Mucosa of rectum (tissue), 2 donors: ENCODE data around the gene MYL3.

Experiments used
- H3K27ac ChIP-seq, 2 donors: one replicate each; pipeline ENCODE4 v1.7.0; 2013; ENCODE audit warnings: inconsistent platforms in 2 of 2, low read depth in 2 of 2, low read length in 2 of 2
- H3K27me3 ChIP-seq, 2 donors: one replicate each; pipeline ENCODE4 v1.7.0; 2013; ENCODE audit warnings: low read length in 2 of 2; ENCODE audit not compliant: control insufficient read depth in 2 of 2, insufficient read depth in 2 of 2
- H3K36me3 ChIP-seq, 2 donors: one replicate each; pipeline ENCODE4 v1.7.0; 2013; ENCODE audit warnings: low read length in 2 of 2; ENCODE audit not compliant: control insufficient read depth in 2 of 2, insufficient read depth in 2 of 2
- H3K4me1 ChIP-seq, 2 donors: one replicate each; pipeline ENCODE4 v1.7.0; 2013; ENCODE audit warnings: low read length in 2 of 2, mild to moderate bottlenecking in 1 of 2; ENCODE audit not compliant: control insufficient read depth in 2 of 2, insufficient read depth in 2 of 2
- H3K4me3 ChIP-seq, 2 donors: one replicate each; pipeline ENCODE4 v1.7.0; 2013; ENCODE audit warnings: low read length in 2 of 2
- H3K9ac ChIP-seq, 2 donors: one replicate each; pipeline ENCODE4 v1.7.0; 2013; ENCODE audit warnings: low read length in 2 of 2, low read depth in 1 of 2, mild to moderate bottlenecking in 1 of 2
- H3K9me3 ChIP-seq, 2 donors: one replicate each; pipeline ENCODE4 v1.7.0; 2013; ENCODE audit warnings: low read length in 2 of 2; ENCODE audit not compliant: control insufficient read depth in 2 of 2
- donor health status: healthy.
- donor health status: Normal muscosa, but diverticular disease.

The MYL3 gene

DNA sequence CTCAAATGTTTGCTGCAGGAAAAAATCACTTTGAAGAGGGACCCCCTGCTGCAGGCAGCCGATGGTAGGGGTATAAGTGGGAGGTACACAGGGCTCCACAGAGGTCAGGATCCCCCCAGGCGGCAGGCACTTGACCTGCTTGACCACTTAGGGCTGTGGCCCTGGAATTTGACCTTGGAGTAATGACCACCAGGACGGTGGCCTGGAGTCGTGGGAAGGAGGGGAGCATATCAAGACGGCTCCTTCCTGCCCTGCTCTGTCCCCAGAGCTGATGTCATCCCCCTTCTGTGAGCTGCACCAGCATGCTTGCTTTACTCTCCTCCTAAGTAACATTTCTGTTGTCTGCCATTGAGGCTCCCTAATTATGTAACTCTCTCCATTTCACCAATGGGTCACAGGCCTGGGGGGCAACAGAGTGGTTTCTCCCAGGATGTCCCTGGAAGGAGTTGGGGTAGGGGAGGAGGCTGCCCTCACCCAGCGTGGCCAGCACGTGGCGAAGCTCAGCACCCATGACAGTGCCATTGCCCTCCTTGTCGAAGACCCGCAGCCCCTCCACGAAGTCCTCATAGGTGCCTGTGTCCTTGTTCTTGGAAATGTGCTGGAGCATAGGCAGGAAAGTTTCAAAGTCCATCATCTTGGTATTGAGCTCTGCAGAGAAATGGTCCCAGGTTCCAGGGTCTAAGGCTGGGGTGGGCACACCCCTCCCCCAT is 4.1 kb downstream of the MYL3 start:
- no peak overlapping the region for H3K9ac ChIP-seq
- no peaks in the 10 kb centered on the region for H3K27me3 ChIP-seq
- H3K36me3 ChIP-seq = no peaks in the 10 kb centered on the region
- no peaks in the 10 kb centered on the region for H3K9me3 ChIP-seq
- H3K27ac ChIP-seq = no peak overlapping the region
- no peak overlapping the region for H3K4me3 ChIP-seq
- H3K4me1 ChIP-seq = no peaks in the 10 kb centered on the region

DNA sequence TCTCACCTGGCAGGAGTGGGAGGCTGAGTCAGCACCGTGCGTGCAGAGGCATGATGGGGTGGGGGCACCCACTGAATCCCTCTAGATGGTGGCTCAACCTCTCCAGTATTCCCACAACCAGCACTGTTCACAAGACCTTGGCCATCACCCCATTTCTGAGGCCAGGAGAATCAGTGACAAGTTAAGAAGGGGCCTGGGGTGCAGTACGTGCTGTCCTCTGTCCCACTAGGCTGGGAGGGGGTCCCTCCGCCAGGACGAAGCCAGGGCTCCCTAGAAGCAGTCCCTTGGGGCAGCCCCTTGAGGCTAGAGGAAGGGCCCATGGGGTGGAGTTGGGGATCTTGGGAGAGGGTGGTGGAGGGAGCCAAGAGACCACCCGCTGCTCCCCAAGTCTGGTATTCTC is 4.8 kb downstream of the MYL3 start:
- H3K36me3 ChIP-seq = no peaks in the 10 kb centered on the region
- no peak overlapping the region for H3K4me3 ChIP-seq
- no peak overlapping the region for H3K9ac ChIP-seq

DNA sequence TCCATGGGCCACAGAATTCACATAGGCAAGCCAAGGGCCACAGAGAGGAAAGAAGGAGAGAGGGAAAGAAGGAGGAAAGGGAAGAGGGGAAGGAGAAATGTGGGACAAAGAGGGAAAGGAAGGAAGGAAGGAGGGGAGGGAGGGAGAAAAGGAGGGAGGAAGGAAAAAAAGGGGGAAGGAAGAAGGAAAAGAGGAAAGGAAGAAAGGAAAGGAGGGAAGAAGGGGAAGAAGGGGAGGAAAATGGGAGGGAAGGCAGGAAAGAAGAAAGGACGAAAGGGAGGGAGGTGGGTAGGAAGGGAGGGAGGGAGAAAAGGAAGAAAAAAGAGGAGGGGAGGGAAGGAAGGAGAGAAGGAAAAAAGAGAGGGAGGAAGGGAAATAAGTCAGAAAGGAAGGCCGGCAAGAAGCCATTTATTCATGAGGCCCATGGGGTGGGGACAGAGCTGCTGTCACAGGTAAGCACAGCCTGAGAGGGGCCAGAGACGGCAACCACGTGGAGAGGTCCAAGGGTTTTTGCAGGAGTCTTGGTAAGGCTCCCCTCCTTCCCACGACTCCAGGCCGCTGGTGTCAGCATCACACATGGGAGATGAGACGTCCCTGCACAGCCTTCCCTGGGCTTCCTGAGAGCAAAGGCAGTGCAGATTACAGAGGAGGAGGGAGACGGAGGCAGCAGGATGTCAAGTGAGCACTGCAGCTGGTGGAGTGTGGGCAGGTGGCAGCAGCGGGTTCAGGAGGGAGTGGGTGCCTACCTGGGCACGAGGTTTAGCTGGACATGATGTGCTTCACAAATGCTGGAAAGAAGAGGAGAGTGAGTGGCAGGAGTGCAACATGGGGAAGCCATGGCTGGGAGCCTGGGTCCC is 5.5 kb downstream of the MYL3 start:
- Histone ChIP-seq H3K27ac (no peak overlapping the region), H3K9ac (no peak overlapping the region), H3K36me3 (no peaks in the 10 kb centered on the region), H3K4me1 (no peaks in the 10 kb centered on the region), H3K27me3 (no peaks in the 10 kb centered on the region), H3K9me3 (no peaks in the 10 kb centered on the region), H3K4me3 (no peak overlapping the region)

More for the DNA sequence above, 4.8 kb downstream of the MYL3 start:
- Histone ChIP-seq H3K9me3 (no peaks in the 10 kb centered on the region), H3K4me1 (no peaks in the 10 kb centered on the region), H3K27me3 (no peaks in the 10 kb centered on the region), H3K27ac (no peak overlapping the region)

DNA sequence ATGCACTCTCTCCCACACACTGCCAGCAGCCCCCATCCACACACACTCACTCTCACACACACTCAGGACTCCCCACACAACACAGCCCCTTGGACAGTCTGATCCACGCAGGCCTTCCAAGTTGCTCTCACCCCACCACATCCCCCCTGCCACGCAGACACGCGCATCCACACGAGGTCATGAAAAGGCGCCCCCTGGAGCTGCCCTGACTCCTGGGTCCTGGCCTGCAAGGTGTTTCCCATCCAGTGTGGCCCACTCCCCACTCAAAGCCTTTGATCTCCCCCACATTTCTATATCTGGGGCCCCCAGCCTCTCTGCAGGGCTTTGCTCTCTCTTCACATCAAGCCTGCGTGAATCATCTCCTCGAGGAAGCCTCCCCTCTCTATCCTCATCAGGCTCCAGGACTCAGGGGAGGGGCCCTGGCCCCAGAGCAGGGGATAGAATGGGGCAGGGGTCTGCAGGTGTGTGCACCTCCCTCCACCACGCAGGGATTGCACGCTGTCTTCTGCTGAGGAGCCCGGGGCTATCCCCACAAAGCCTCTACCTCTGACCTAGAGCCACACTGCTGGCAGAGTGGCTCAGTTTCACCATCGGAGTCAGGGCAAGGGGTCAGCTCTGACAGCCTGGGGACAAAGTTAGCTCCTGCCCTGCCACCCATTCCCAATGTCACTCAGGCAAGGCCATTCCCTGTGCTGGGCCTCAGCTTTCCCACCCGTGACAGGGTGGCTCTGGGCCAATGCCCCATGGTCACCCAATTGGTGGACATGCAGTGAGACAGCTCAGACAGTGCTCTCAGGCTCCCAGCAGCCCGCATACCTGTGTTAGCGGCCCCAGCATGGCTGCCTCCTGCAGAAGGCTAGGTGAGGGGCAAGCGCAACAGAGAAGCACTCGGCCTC is 6.4 kb downstream of the MYL3 start:
- H3K9ac ChIP-seq = no peak overlapping the region
- no peak overlapping the region for H3K4me3 ChIP-seq
- no peaks in the 10 kb centered on the region for H3K27me3 ChIP-seq
- H3K36me3 ChIP-seq = no peaks in the 10 kb centered on the region
- H3K9me3 ChIP-seq = no peaks in the 10 kb centered on the region
- H3K4me1 ChIP-seq = no peaks in the 10 kb centered on the region
- H3K27ac ChIP-seq = no peak overlapping the region

DNA sequence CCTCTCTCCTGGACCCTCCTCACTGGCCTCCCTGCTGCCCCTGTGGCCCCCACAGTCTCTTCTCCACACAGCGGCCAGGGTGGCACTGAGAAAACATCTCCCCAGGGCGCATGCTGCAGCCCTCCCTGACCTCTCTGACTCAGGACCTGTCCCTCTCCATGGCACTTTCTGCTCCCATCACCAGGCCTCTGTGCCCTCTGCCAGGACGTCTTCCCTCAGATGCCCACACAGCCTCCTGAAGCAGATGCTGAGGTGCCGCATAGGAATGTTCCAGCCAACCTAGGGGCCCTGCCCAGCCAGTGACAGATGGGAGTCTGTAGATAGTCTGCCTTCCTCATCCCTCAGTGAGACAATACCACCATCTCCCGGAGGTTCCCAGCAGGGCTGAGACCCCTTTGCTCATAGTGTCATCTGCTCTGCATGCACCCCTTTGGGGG is 8.7 kb downstream of the MYL3 start:
- Histone ChIP-seq H3K9ac (no peak overlapping the region), H3K27ac (no peak overlapping the region), H3K9me3 (no peaks in the 10 kb centered on the region), H3K36me3 (no peaks in the 10 kb centered on the region), H3K4me1 (no peaks in the 10 kb centered on the region), H3K4me3 (no peak overlapping the region), H3K27me3 (no peaks in the 10 kb centered on the region)

DNA sequence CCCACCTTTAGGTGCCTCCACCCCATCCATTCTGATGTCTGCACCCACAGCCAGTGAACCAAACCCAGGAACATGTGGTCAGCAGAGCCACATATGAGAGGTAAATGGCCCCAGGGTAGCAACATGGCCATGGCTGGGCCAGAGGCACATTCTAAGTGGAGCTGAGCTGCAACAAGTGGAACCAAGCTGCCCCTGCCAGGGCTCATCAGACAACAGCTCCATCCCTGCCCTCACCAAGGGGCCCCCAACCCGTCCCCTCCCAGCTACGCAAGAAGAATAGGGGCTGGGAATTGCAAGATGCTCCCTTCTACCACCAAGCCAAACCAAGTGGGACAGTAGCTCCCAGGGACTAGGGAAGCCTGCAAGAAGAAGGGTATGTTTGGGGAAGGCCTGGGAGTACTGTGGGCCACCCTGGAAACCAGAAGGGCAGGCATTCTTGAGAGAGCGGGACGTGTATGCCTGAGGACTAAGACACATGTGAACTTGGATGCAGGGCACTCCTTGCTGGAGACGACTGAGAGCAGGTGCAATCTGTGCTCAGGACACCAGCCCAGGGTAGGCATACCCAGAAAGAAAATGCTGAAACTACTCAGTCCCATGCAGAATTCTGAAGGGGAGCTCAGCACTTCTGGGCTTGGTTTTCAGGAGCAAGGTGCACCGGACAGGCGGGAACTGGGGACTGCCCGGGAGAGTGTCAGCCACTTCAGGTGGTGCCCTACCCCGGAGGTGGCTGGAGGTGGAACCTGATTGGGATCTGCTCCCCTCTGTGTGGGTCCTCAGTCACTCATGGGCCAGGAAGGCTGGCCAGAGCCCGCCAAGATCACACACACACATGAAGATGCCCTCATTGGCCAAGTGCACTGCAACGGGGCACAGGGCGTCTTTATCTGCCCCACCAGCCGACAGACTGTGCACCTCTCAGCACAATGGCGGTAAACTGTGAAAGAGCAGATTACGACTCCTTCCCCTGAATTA is 9.5 kb downstream of the MYL3 start:
- Histone ChIP-seq H3K9ac (no peak overlapping the region), H3K4me1 (no peaks in the 10 kb centered on the region), H3K36me3 (no peaks in the 10 kb centered on the region), H3K9me3 (no peaks in the 10 kb centered on the region), H3K27me3 (no peaks in the 10 kb centered on the region), H3K4me3 (no peak overlapping the region), H3K27ac (no peak overlapping the region)

DNA sequence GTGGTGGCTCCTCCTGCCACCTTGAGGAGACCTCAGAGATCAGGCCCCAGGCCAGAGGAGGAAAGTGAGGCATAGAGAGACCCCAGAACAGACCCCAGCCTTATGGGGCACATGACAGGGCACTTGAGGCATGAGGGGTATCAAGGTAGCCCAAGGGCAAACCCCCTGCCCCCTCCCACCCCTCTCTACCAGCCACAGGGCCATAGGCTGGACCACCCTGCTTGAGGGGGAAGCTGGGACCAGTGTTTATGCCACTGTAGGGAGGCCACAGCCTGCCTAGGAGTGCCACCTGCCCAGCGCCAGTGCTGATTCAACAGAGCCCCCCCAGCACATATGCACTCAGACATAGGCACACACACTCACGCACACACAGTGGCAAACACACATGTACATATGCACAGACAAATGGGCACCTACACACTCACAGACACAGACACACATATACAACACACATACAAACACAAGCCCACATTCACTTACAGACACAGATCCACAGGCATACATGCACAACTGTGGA is 10.3 kb downstream of the MYL3 start:
- H3K4me1 ChIP-seq = no peaks in the 10 kb centered on the region
- no peak overlapping the region for H3K27ac ChIP-seq
- H3K27me3 ChIP-seq = no peaks in the 10 kb centered on the region
- no peak overlapping the region for H3K9ac ChIP-seq
- no peak overlapping the region for H3K4me3 ChIP-seq
- no peaks in the 10 kb centered on the region for H3K36me3 ChIP-seq
- H3K9me3 ChIP-seq = no peaks in the 10 kb centered on the region

DNA sequence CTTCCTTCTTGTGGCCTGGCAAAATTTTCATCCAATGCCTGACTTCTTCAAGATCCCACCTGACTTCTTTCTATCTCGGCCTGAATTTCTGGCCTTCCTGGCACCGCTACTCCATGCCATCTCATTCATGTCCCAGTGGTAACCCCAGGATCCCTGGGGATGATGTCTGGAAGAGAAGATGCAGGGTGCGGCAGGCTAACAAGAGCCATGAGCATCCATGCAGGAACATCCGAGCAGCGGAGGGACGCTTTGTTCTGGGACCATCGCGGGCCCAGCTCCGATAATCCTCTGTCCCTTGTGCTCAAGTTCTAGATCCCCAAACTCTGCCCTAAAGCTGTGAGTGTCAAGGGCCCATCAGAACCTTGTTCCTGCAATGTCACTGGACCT is 10.9 kb downstream of the MYL3 start:
- Histone ChIP-seq H3K27me3 (no peaks in the 10 kb centered on the region), H3K9me3 (no peaks in the 10 kb centered on the region), H3K36me3 (no peaks in the 10 kb centered on the region), H3K4me1 (no peaks in the 10 kb centered on the region), H3K27ac (no peak overlapping the region), H3K4me3 (no peak overlapping the region), H3K9ac (no peak overlapping the region)
